GM18520 (cell line): ENCODE results near the gene SLC9A9.
"Not testable (repeated sequence)": the region's sequence is repeated elsewhere in the genome, so short reads cannot be mapped to it uniquely, and the experiment has no call there.

ENCODE experiments used
- ATAC-seq: cut with Tn5 transposase; IDR thresholded peaks from one replicate; pipeline ENCODE4 v1.9.1; 2021; ENCODE audit not compliant: unreplicated experiment

SLC9A9 gene

GRCh38 chr3:143811602-143812001 lies 36.7 kb downstream of the SLC9A9 start:
- no peak for ATAC-seq

GRCh38 chr3:143810953-143811265 lies 37.4 kb downstream of the SLC9A9 start:
- no peak for ATAC-seq

- no peak for ATAC-seq
Measured at GRCh38 chr3:143810166-143810952, 37.9 kb downstream of the SLC9A9 start.

GRCh38 chr3:143809121-143809621 lies 39.1 kb downstream of the SLC9A9 start:
- no peak for ATAC-seq

- ATAC-seq: no peak
Measured at GRCh38 chr3:143808030-143808429, 40.2 kb downstream of the SLC9A9 start.

- no peak for ATAC-seq
Measured at GRCh38 chr3:143806038-143806437, 42.2 kb downstream of the SLC9A9 start.

GRCh38 chr3:143805476-143805875 lies 42.8 kb downstream of the SLC9A9 start:
- ATAC-seq: not testable (repeated sequence)

- not testable (repeated sequence) for ATAC-seq
Measured at GRCh38 chr3:143801046-143801445, 47.2 kb downstream of the SLC9A9 start.

GRCh38 chr3:143798151-143798550 lies 50.1 kb downstream of the SLC9A9 start:
- not testable (repeated sequence) for ATAC-seq

GRCh38 chr3:143795874-143796273 lies 52.4 kb downstream of the SLC9A9 start:
- ATAC-seq: no peak

- no peak for ATAC-seq
Measured at GRCh38 chr3:143794793-143795462, 53.3 kb downstream of the SLC9A9 start.

GRCh38 chr3:143793971-143794370 lies 54.3 kb downstream of the SLC9A9 start:
- ATAC-seq: no peak

- ATAC-seq: no peak
Measured at GRCh38 chr3:143791386-143791785, 56.9 kb downstream of the SLC9A9 start.

- no peak for ATAC-seq
Measured at GRCh38 chr3:143786219-143787191, 61.8 kb downstream of the SLC9A9 start.

- no peak for ATAC-seq
Measured at GRCh38 chr3:143784446-143784845, 63.8 kb downstream of the SLC9A9 start.

GRCh38 chr3:143783851-143784370 lies 64.4 kb downstream of the SLC9A9 start:
- no peak for ATAC-seq

- peak; percentile 84 for ATAC-seq
Measured at GRCh38 chr3:143775459-143775858, 72.8 kb downstream of the SLC9A9 start.

GRCh38 chr3:143771939-143772338 lies 76.3 kb downstream of the SLC9A9 start:
- ATAC-seq: no peak

GRCh38 chr3:143771258-143771657 lies 77.0 kb downstream of the SLC9A9 start:
- ATAC-seq: no peak

GRCh38 chr3:143770391-143770790 lies 77.9 kb downstream of the SLC9A9 start:
- ATAC-seq: no peak

GRCh38 chr3:143769616-143770015 lies 78.7 kb downstream of the SLC9A9 start:
- ATAC-seq: no peak
